HG03460 (cell line): ENCODE measurements around the gene C11orf21.

ENCODE experiments used
- ATAC-seq: cut with Tn5 transposase; IDR thresholded peaks from one replicate; pipeline ENCODE4 v1.9.1; 2021; ENCODE audit not compliant: unreplicated experiment

C11orf21 gene

GRCh38 chr11:2309251-2310072 is 7.7 kb upstream of the C11orf21 start:
- ATAC-seq: no peak

GRCh38 chr11:2308713-2309112 is 7.0 kb upstream of the C11orf21 start:
- no peak for ATAC-seq

- no peak for ATAC-seq
Observed at GRCh38 chr11:2307501-2308331, 6.0 kb upstream of the C11orf21 start.

GRCh38 chr11:2306877-2307500 is 5.3 kb upstream of the C11orf21 start:
- no peak for ATAC-seq

GRCh38 chr11:2306452-2306823 is 4.7 kb upstream of the C11orf21 start:
- ATAC-seq: no peak

GRCh38 chr11:2305788-2306451 is 4.2 kb upstream of the C11orf21 start:
- no peak for ATAC-seq

- ATAC-seq: no peak
Observed at GRCh38 chr11:2305140-2305778, 3.5 kb upstream of the C11orf21 start.

GRCh38 chr11:2304506-2305139 is 2.9 kb upstream of the C11orf21 start:
- no peak for ATAC-seq

GRCh38 chr11:2303627-2304505 is 2.1 kb upstream of the C11orf21 start:
- ATAC-seq: no peak

GRCh38 chr11:2302896-2303626 is 1.3 kb upstream of the C11orf21 start:
- no peak for ATAC-seq

- peak; percentile 13 for ATAC-seq
Observed at GRCh38 chr11:2302306-2302895, 683 bp upstream of the C11orf21 start.

- no peak for ATAC-seq
Observed at GRCh38 chr11:2300936-2301630, 635 bp downstream of the C11orf21 start.

- ATAC-seq: no peak
Observed at GRCh38 chr11:2300290-2300935, 1.3 kb downstream of the C11orf21 start.

- no peak for ATAC-seq
Observed at GRCh38 chr11:2299773-2300172, 1.9 kb downstream of the C11orf21 start.

- ATAC-seq: no peak
Observed at GRCh38 chr11:2298795-2299761, 2.6 kb downstream of the C11orf21 start.
